CD4-positive, alpha-beta T cell (primary cell): ENCODE measurements around the gene P2RY11. TPM values are rescaled to one million over a fixed set of nuclear protein-coding genes. Genes with fewer than 3 reads are reported as not detected.

Experiments used
- ATAC-seq: fragments of 200-7000 bp; cut with Tn5 transposase; one replicate; pipeline ENCODE4 v1.10.0; 2022; ENCODE audit warnings: mild to moderate bottlenecking; ENCODE audit not compliant: poor library complexity
- CTCF ChIA-PET: fragments of 350-600 bp; sonication (Branson Sonifier 250); formaldehyde crosslinking; loops from one replicate; lab custom pipeline; 2021; ENCODE audit warnings: antibody characterized with exemption, inconsistent platforms; lab: Charles Lee
- POLR2A ChIA-PET: fragments of 350-600 bp; sonication (Branson Sonifier 250); formaldehyde crosslinking; loops from one replicate; lab custom pipeline; 2021; ENCODE audit warnings: antibody characterized with exemption, inconsistent platforms; lab: Charles Lee
- DNase-seq, 14 experiments: peaks; one replicate each; pipeline ENCODE4 v3.0.0-alpha.2; 2013 to 2020; ENCODE audit warnings: mixed read lengths in 2 of 14
- H3K27ac ChIP-seq, 2 donors: one replicate each; pipeline versions ENCODE4 v1.5.1 to v1.7.0; 2013; ENCODE audit warnings: low read length in 2 of 2, low read depth in 1 of 2, mild to moderate bottlenecking in 1 of 2
- H3K27me3 ChIP-seq, 2 experiments: 1 replicate in 1 of 2; 2 replicates in 1 of 2; pipeline versions ENCODE4 v1.6.1 to v1.7.0; 2013; ENCODE audit warnings: low read length in 2 of 2, control low read depth in 1 of 2, mild to moderate bottlenecking in 1 of 2, moderate library complexity in 1 of 2; ENCODE audit not compliant: insufficient read depth in 2 of 2, control insufficient read depth in 1 of 2
- H3K36me3 ChIP-seq: one replicate; pipeline ENCODE4 v1.6.1; 2013; ENCODE audit warnings: low read length, control low read depth; ENCODE audit not compliant: insufficient read depth
- H3K4me1 ChIP-seq: one replicate; pipeline ENCODE4 v1.6.1; 2013; ENCODE audit warnings: low read length, control low read depth; ENCODE audit not compliant: insufficient read depth
- H3K4me3 ChIP-seq: one replicate; pipeline ENCODE4 v1.5.1; 2013; ENCODE audit warnings: mild to moderate bottlenecking, low read length, moderate library complexity
- H3K9me3 ChIP-seq, 2 experiments: 1 replicate in 1 of 2; 2 replicates in 1 of 2; pipeline versions ENCODE4 v1.6.1 to v1.7.0; 2013; ENCODE audit warnings: low read length in 2 of 2, mild to moderate bottlenecking in 2 of 2, control low read depth in 1 of 2, moderate library complexity in 1 of 2; ENCODE audit not compliant: control insufficient read depth in 1 of 2, insufficient read depth in 1 of 2
- H3K27ac Mint-ChIP-seq: one replicate; pipeline ENCODE4 v1.8.0; 2020; ENCODE audit warnings: mixed read lengths
- H3K27me3 Mint-ChIP-seq: one replicate; pipeline ENCODE4 v1.8.0; 2021; ENCODE audit warnings: mixed read lengths
- H3K36me3 Mint-ChIP-seq: one replicate; pipeline ENCODE4 v1.8.0; 2021; ENCODE audit warnings: low read depth, mixed read lengths
- H3K4me1 Mint-ChIP-seq: one replicate; pipeline ENCODE4 v1.8.0; 2021; ENCODE audit warnings: low read depth, mixed read lengths
- H3K4me3 Mint-ChIP-seq: one replicate; pipeline ENCODE4 v1.8.0; 2020; ENCODE audit warnings: mild to moderate bottlenecking, mixed read lengths
- H3K9me3 Mint-ChIP-seq: one replicate; pipeline ENCODE4 v1.8.0; 2020; ENCODE audit warnings: mixed read lengths
- intact Hi-C, 2 experiments: fragments of 100-400 bp; cut with DNase I in 1 of 2; cut with micrococcal nuclease in 1 of 2; formaldehyde crosslinking; loops; one replicate each; pipeline versions ENCODE4 v1.15.1 to v1.9.0; 2023 to 2025; cut with DNase I, micrococcal nuclease
- total RNA-seq, 174 experiments: library from RNA in 2 of 174; stranded (reverse) in 2 of 174; gene quantifications; one replicate each; pipeline ENCODE4 v1.2.3 and lab custom pipeline; 2021 to 2026
- TF ChIP-seq, protein P1 (sequence below): fragments of 200-600 bp; IDR thresholded peaks from one replicate; pipeline ENCODE4 v1.8.0; 2022; ENCODE audit warnings: antibody characterized with exemption, mild to moderate bottlenecking

Gene P2RY11
- total RNA-seq, 2 experiments from 2014 or later = 88.5 to 93.9 TPM

DNA sequence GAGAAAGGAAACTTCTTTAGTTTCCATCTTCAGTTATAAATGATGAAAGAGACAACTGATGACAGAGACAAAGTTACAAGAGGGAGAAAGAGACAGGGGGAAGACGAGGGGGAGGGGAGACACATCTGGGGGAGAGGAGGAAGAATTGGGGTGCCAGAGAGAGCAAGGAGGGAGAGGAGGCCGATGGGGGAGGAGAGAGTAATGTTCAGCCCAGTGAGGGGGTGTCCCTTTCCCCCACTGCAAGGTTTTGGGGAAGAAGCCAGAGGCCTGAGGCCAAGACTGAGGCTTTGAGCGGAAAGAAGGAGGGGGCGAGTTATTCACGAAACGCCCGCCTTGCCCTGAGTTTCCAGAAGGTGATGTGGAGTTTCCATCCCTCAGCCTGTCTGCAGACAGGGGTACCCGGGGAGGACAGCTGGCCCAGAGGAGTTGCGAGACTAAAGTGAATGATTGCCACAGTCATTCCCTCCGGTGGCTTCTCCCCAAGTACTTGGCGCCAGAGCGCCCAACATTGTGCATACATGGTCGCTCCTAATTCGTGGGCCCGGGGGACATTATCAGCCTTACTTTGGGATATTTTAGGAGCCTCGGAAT lies 5.9 kb upstream of the P2RY11 start:
- POLR2A ChIA-PET = interaction anchor here (0.8 to 6.0 kb wide), 12 partner anchors 9 to 228 kb away, joined by 3 to 80 read pairs (median 4); partner anchors contain the start of genes EIF3G, MRPL4 and RAVER1
- CTCF ChIA-PET = interaction anchor here (1.9 kb wide), 1 partner anchor 9 kb away, joined by 7 read pairs; no protein-coding TSS in a partner anchor
- Histone ChIP-seq H3K9me3 (no peaks in the 10 kb centered on the region), H3K4me1 (peaks cover 85% of the 10 kb centered on the region), H3K36me3 (peaks cover 37% of the 10 kb centered on the region), H3K27ac (peak overlapping the region; percentile 94 to 98), H3K4me3 (peak overlapping the region; percentile 24), H3K27me3 (no peaks in the 10 kb centered on the region)
- intact Hi-C loops = loop anchor here (5.0 to 10.0 kb wide), 3 partner anchors 87 to 299 kb away; partner anchors contain the start of genes CDC37 (in 1 of the 2), DNMT1 (in 1 of the 2) and MRPL4 (in 1 of the 2)
- Mint-ChIP-seq H3K27me3 (no peaks in the 10 kb centered on the region), H3K9me3 (no peaks in the 10 kb centered on the region), H3K27ac (peak overlapping the region; percentile 95), H3K36me3 (peaks cover 44% of the 10 kb centered on the region), H3K4me3 (peak overlapping the region; percentile 93), H3K4me1 (peaks cover 53% of the 10 kb centered on the region)
- DNase-seq (peak in 8 of 14 experiments; percentile 36 to 84 (median 54)), ATAC-seq (peak; percentile 4)
- TF ChIP-seq, protein P1, sequence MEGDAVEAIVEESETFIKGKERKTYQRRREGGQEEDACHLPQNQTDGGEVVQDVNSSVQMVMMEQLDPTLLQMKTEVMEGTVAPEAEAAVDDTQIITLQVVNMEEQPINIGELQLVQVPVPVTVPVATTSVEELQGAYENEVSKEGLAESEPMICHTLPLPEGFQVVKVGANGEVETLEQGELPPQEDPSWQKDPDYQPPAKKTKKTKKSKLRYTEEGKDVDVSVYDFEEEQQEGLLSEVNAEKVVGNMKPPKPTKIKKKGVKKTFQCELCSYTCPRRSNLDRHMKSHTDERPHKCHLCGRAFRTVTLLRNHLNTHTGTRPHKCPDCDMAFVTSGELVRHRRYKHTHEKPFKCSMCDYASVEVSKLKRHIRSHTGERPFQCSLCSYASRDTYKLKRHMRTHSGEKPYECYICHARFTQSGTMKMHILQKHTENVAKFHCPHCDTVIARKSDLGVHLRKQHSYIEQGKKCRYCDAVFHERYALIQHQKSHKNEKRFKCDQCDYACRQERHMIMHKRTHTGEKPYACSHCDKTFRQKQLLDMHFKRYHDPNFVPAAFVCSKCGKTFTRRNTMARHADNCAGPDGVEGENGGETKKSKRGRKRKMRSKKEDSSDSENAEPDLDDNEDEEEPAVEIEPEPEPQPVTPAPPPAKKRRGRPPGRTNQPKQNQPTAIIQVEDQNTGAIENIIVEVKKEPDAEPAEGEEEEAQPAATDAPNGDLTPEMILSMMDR = no peak

DNA sequence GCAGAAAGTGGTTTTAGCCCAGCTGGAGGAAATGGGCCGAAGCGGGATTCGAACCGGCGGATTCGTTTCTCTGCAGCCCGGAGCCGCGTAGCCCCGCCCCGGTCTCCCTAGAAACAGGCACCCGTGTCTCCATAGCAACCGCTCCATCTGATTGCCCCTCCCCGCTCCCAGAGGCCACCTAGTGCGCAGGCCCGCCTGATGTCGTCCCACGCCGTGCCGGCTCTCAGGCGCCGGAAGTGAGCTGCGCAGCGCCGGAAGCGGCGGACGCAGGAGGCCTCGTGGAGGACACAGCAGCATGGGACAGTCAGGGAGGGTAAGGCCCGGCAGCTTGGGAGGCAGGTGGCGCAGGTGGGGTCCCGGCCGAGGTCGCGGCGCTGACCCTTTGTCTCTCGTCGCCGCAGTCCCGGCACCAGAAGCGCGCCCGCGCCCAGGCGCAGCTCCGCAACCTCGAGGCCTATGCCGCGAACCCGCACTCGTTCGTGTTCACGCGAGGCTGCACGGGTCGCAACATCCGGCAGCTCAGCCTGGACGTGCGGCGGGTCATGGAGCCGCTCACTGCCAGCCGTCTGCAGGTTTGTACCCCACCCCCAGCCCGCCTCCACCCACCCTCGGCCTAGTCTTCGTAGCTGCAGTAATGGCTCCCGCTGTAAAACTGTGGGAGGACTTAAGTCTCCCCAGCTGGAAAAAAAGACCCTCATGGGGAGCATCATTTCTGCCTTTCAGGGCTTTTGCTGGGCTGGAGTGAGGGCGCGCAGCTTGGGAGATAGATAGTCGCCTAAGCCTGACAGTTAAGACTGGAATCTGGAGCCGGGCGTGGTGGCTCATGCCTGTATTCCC lies 5.2 kb upstream of the P2RY11 start, which contains the start of gene PPAN:
PPAN (plus strand) TSS at position 263 of the 837 bp plus-strand sequence; CDS start at position 296, 33 bp downstream.
- intact Hi-C loops = loop anchor here (5.0 to 10.0 kb wide), 3 partner anchors 86 to 298 kb away; partner anchors contain the start of genes CDC37 (in 1 of the 2), DNMT1 (in 1 of the 2) and MRPL4 (in 1 of the 2)
- peaks cover 44% of the 10 kb centered on the region for H3K36me3 ChIP-seq
- H3K36me3 Mint-ChIP-seq = peaks cover 49% of the 10 kb centered on the region
- DNase-seq = peak; percentile 94 to 100 (median 98)
- H3K4me3 Mint-ChIP-seq = peak within 1 kb of the TSS; percentile 93
- H3K4me1 Mint-ChIP-seq = peaks cover 58% of the 10 kb centered on the region
- peak; percentile 59 for ATAC-seq
- peaks cover 86% of the 10 kb centered on the region for H3K4me1 ChIP-seq
- peak within 1 kb of the TSS; percentile 73 for H3K4me3 ChIP-seq
- no peaks in the 10 kb centered on the region for H3K27me3 Mint-ChIP-seq
- CTCF ChIA-PET = interaction anchor here (0.6 to 1.5 kb wide), 3 partner anchors 10 to 176 kb away, joined by 3 to 6 read pairs (median 4); no protein-coding TSS in a partner anchor
- H3K27me3 ChIP-seq = no peaks in the 10 kb centered on the region
- POLR2A ChIA-PET = interaction anchor here (0.7 to 6.0 kb wide), 11 partner anchors 10 to 227 kb away, joined by 3 to 80 read pairs (median 5); partner anchors contain the start of genes EIF3G and RAVER1
- peak within 1 kb of the TSS; percentile 95 for H3K27ac Mint-ChIP-seq
- TF ChIP-seq, protein P1 = no peak
- H3K9me3 Mint-ChIP-seq = no peaks in the 10 kb centered on the region
- no peaks in the 10 kb centered on the region for H3K9me3 ChIP-seq
- peak within 1 kb of the TSS; percentile 94 to 98 for H3K27ac ChIP-seq

- POLR2A ChIA-PET = interaction anchor here (1.6 to 6.0 kb wide), 4 partner anchors 9 to 35 kb away, joined by 5 to 80 read pairs (median 38); partner anchors contain the start of gene EIF3G
- Mint-ChIP-seq H3K4me3 (peak overlapping the region; percentile 93), H3K27ac (peak overlapping the region; percentile 95), H3K36me3 (peaks cover 58% of the 10 kb centered on the region), H3K9me3 (no peaks in the 10 kb centered on the region), H3K4me1 (peaks cover 62% of the 10 kb centered on the region), H3K27me3 (peaks cover 1% of the 10 kb centered on the region)
- H3K9me3 ChIP-seq = no peaks in the 10 kb centered on the region
- no peak for DNase-seq
- H3K36me3 ChIP-seq = peaks cover 47% of the 10 kb centered on the region
- H3K4me1 ChIP-seq = peaks cover 87% of the 10 kb centered on the region
- TF ChIP-seq, protein P1 = no peak
- intact Hi-C loops = loop anchor here (5.0 to 10.0 kb wide), 3 partner anchors 85 to 298 kb away; partner anchors contain the start of genes CDC37 (in 1 of the 2), DNMT1 (in 1 of the 2) and MRPL4 (in 1 of the 2)
- peak overlapping the region; percentile 73 for H3K4me3 ChIP-seq
- CTCF ChIA-PET = interaction anchor here (1.2 to 1.5 kb wide), 2 partner anchors 9 to 176 kb away, joined by 3 to 4 read pairs; no protein-coding TSS in a partner anchor
- peak overlapping the region; percentile 78 to 94 for H3K27ac ChIP-seq
- ATAC-seq = no peak
- H3K27me3 ChIP-seq = no peaks in the 10 kb centered on the region
Observed at GRCh38 chr19:10107254-10107653, 4.2 kb upstream of the P2RY11 start.
